ENCODE data around the gene ALX4. TPM values are rescaled to one million over a fixed set of nuclear protein-coding genes. Genes with fewer than 3 reads are reported as not detected.
A peak's percentile ranks its signal among the peaks of the same experiment; 100 is the strongest.

ALX4 gene
- total and polyA plus RNA-seq, 2 donors (not counting 3 experiments of a cell fraction or from before 2014, with no cell fraction given), result not detected

- Histone ChIP-seq H3K4me1 (ENCODE audit: control insufficient read depth, extremely low read depth, insufficient read depth, low read length) (no peaks in the 10 kb centered on the region), H3K4me2 (ENCODE audit: insufficient read depth, low read length) (no peak overlapping the region), H2AFZ (ENCODE audit: low read depth, low read length) (no peak overlapping the region), H3K36me3 (ENCODE audit: control insufficient read depth in 2 of 2, extremely low read depth in 1 of 2, insufficient read depth in 2 of 2, low read length in 2 of 2) (no peaks in the 10 kb centered on the region), H3K27ac (ENCODE audit: insufficient read depth, low read depth, low read length) (no peak overlapping the region), H3K9me1 (replicated peaks; ENCODE audit: control insufficient read depth, extremely low read depth, insufficient read depth, low read length) (no peaks in the 10 kb centered on the region), H4K20me1 (replicated peaks; ENCODE audit: control insufficient read depth, extremely low read depth, insufficient read depth, low read length) (no peaks in the 10 kb centered on the region), H3K79me2 (ENCODE audit: control insufficient read depth, insufficient read depth, low read length) (no peaks in the 10 kb centered on the region), H3K27me3 (ENCODE audit: control insufficient read depth in 2 of 2, insufficient read depth in 2 of 2, low read length in 2 of 2) (peaks cover 47 to 68% of the 10 kb centered on the region in 2 experiments), H3K9ac (replicated peaks; ENCODE audit: extremely low read depth, insufficient read depth, low read length) (no peak overlapping the region), H3K9me3 (replicated peaks; ENCODE audit: control insufficient read depth, insufficient read depth, low read length) (no peaks in the 10 kb centered on the region), H3K4me3 (replicated peaks in 1 of 3; ENCODE audit: insufficient read depth in 1 of 3, low read depth in 1 of 3, low read length in 3 of 3) (no peak overlapping the region)
- intact Hi-C loops (cut with micrococcal nuclease) (no loop called here), dilution Hi-C loops (cut with MboI; ENCODE audit: extremely low pct_ligation_motif_present, low sequenced_read_pairs) (no loop called here)
- DNase-seq (ENCODE audit: low read depth, low spot score), result no peak
- ChIA-PET POLR2A (no interaction called here), CTCF (no interaction called here)
- no TSS peak for BruUV-seq (replicated peaks)
- TF ChIP-seq CTCF (IDR thresholded peaks at IDR 0.05; ENCODE audit: extremely low read depth in 1 of 2, insufficient read depth in 1 of 2, low read depth in 1 of 2, low read length in 2 of 2) (peak in 1 of 2 donors; percentile 13), POLR2AphosphoS5 (IDR thresholded peaks at IDR 0.05; ENCODE audit: insufficient read depth, low read depth, low read length) (no peak)
- no peak for FAIRE-seq
Measured at GRCh38 chr11:44327730-44328129, 17.8 kb upstream of the ALX4 start.

GRCh38 chr11:44326615-44327475 lies 16.9 kb upstream of the ALX4 start:
- Histone ChIP-seq H3K4me1 (ENCODE audit: control insufficient read depth, extremely low read depth, insufficient read depth, low read length) (no peaks in the 10 kb centered on the region), H3K27ac (ENCODE audit: insufficient read depth, low read depth, low read length) (no peak overlapping the region), H3K79me2 (ENCODE audit: control insufficient read depth, insufficient read depth, low read length) (no peaks in the 10 kb centered on the region), H3K9ac (replicated peaks; ENCODE audit: extremely low read depth, insufficient read depth, low read length) (no peak overlapping the region), H4K20me1 (replicated peaks; ENCODE audit: control insufficient read depth, extremely low read depth, insufficient read depth, low read length) (no peaks in the 10 kb centered on the region), H3K27me3 (ENCODE audit: control insufficient read depth in 2 of 2, insufficient read depth in 2 of 2, low read length in 2 of 2) (peaks cover 55 to 70% of the 10 kb centered on the region in 2 experiments), H3K9me1 (replicated peaks; ENCODE audit: control insufficient read depth, extremely low read depth, insufficient read depth, low read length) (no peaks in the 10 kb centered on the region), H3K36me3 (ENCODE audit: control insufficient read depth in 2 of 2, extremely low read depth in 1 of 2, insufficient read depth in 2 of 2, low read length in 2 of 2) (no peaks in the 10 kb centered on the region), H3K4me2 (ENCODE audit: insufficient read depth, low read length) (no peak overlapping the region), H3K9me3 (replicated peaks; ENCODE audit: control insufficient read depth, insufficient read depth, low read length) (no peaks in the 10 kb centered on the region), H3K4me3 (replicated peaks in 1 of 3; ENCODE audit: insufficient read depth in 1 of 3, low read depth in 1 of 3, low read length in 3 of 3) (no peak overlapping the region), H2AFZ (ENCODE audit: low read depth, low read length) (no peak overlapping the region)
- DNase-seq (ENCODE audit: low read depth, low spot score), result no peak
- POLR2A ChIA-PET, result no interaction called here
- dilution Hi-C loops (cut with MboI; ENCODE audit: extremely low pct_ligation_motif_present, low sequenced_read_pairs), result no loop called here
- CTCF ChIA-PET, result interaction anchor here (1.1 to 2.4 kb wide), 3 partner anchors 11 to 194 kb away, joined by 3 to 20 read pairs (median 3); no protein-coding TSS in a partner anchor
- FAIRE-seq, result no peak
- BruUV-seq (replicated peaks), result no TSS peak
- intact Hi-C loops (cut with micrococcal nuclease), result no loop called here
- TF ChIP-seq FOS (IDR thresholded peaks at IDR 0.05; ENCODE audit: borderline replicate concordance, insufficient read depth, low read length), result no peak

All from endothelial cell of umbilical vein (primary cell).